Measurements from ENCODE around the gene UQCRC1. TPM values are rescaled to one million over a fixed set of nuclear protein-coding genes. Genes with fewer than 3 reads are reported as not detected.

Gene UQCRC1
- polyA plus RNA-seq, 2 of the 4 experiments (the other 2 are of a cell fraction): 256 to 279 TPM

DNA sequence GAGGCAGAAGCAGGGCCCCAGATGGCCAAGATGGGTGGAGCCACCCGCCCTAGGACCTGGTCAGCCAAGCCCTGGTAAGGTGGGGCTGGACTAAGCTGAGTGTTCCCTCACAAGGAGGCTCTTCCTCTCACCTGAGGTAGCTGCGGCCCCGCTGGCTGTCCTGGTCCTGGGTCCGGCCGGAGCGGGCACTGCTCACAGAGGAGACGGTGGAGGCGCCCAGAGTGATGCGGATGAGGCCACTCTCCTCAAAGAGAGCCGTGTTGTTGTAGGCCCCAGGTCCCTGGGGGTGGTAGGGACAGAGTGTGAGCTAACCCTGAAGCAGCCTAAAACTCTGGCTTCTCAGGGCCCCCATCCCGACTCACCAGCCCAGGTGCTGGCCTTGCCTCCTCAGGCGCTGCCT lies 33.2 kb upstream of the UQCRC1 start (continued):
- TF ChIP-seq, protein P1, sequence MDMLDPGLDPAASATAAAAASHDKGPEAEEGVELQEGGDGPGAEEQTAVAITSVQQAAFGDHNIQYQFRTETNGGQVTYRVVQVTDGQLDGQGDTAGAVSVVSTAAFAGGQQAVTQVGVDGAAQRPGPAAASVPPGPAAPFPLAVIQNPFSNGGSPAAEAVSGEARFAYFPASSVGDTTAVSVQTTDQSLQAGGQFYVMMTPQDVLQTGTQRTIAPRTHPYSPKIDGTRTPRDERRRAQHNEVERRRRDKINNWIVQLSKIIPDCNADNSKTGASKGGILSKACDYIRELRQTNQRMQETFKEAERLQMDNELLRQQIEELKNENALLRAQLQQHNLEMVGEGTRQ (IDR thresholded peaks at IDR 0.05): no peak
- no peak for TF ChIP-seq HOXB5 (CRISPR knock-in tag; IDR thresholded peaks at IDR 0.05)

- H3K4me2 ChIP-seq: no peak overlapping the region
- no peak for FAIRE-seq
- no peak for ATAC-seq
- no peaks in the 10 kb centered on the region for H3K9me3 ChIP-seq
- DNase-seq (ENCODE audit: low read depth in 1 of 2, low spot score in 1 of 2): no peak
- CTCF ChIA-PET: interaction anchor here (0.6 kb wide), 1 partner anchor 20 kb away, joined by 3 read pairs; no protein-coding TSS in a partner anchor
- TF ChIP-seq POLR2AphosphoS2 (conservative IDR thresholded peaks at IDR 0.05; ENCODE audit: low read length) (no peak), EHF (CRISPR knock-in tag; IDR thresholded peaks at IDR 0.05) (no peak), FOXS1 (CRISPR knock-in tag; IDR thresholded peaks at IDR 0.05) (no peak), MAFK (IDR thresholded peaks at IDR 0.05; ENCODE audit: partially characterized antibody) (no peak)
- POLR2A ChIA-PET: no interaction called here
- WGBS (ENCODE audit: missing lambda C conversion rate): 100% methylated on average over 1 of the region's 3 CpGs
- H3K4me1 ChIP-seq: peaks cover 2% of the 10 kb centered on the region; the same call in 2 of the 3 replicates
- H3K4me3 ChIP-seq: no peak overlapping the region
- H3K27ac ChIP-seq: no peak overlapping the region
Observed at GRCh38 chr3:48641396-48641795, 31.9 kb upstream of the UQCRC1 start.

GRCh38 chr3:48639944-48640606 lies 30.6 kb upstream of the UQCRC1 start:
- 100% methylated on average over 2 of the region's 38 CpGs for WGBS (ENCODE audit: missing lambda C conversion rate)
- Histone ChIP-seq H3K4me3 (no peak overlapping the region), H3K9me3 (no peaks in the 10 kb centered on the region), H3K4me1 (peaks cover 9% of the 10 kb centered on the region), H3K27ac (no peak overlapping the region), H3K4me2 (no peak overlapping the region)
- ATAC-seq (no peak), FAIRE-seq (no peak), DNase-seq (ENCODE audit: low read depth in 1 of 2, low spot score in 1 of 2) (no peak)
- ChIA-PET CTCF (interaction anchor here (0.7 kb wide), 1 partner anchor 16 kb away, joined by 3 read pairs; no protein-coding TSS in a partner anchor), POLR2A (no interaction called here)
- TF ChIP-seq FOSL2 (IDR thresholded peaks at IDR 0.05) (no peak), FOSL2 (CRISPR knock-in tag; IDR thresholded peaks at IDR 0.05) (no peak), HEYL (CRISPR knock-in tag; IDR thresholded peaks at IDR 0.05) (no peak)

DNA sequence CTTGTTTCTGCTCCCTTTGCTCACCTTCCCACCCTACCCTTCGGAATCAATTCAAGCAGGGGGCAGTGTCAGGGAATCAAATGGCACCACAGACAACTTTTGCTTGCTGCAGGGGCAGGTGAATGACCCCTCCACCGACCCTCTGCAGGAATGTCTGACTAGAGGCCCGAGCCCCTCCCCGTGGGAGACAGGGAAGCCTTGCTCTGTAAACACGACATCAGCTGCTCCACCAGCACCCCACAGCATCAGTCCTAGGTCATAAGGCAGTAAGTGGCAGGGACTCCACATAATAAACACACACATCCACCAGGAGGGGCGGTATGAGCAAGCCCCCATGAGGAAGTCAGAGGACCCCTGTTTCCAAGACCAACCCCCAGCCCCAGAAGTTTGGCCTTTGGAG lies 27.9 kb upstream of the UQCRC1 start:
- ChIA-PET CTCF (interaction anchor here (2.6 kb wide), 1 partner anchor 25 kb away, joined by 10 read pairs; no protein-coding TSS in a partner anchor), POLR2A (no interaction called here)
- Histone ChIP-seq H3K9me3 (no peaks in the 10 kb centered on the region), H3K4me3 (no peak overlapping the region), H3K4me2 (no peak overlapping the region), H3K4me1 (peaks cover 16% of the 10 kb centered on the region), H3K27ac (no peak overlapping the region)
- no peak for ATAC-seq
- TF ChIP-seq ZC3H11A (IDR thresholded peaks at IDR 0.05) (no peak), MAZ (IDR thresholded peaks at IDR 0.05; ENCODE audit: borderline replicate concordance, low read depth, low read length) (no peak), RNF2 (IDR thresholded peaks at IDR 0.05; ENCODE audit: borderline replicate concordance, low read depth) (no peak), BHLHE40 (IDR thresholded peaks at IDR 0.05; ENCODE audit: low read depth, low read length) (no peak), RFX5 (IDR thresholded peaks at IDR 0.05) (no peak)
- DNase-seq (ENCODE audit: low read depth in 1 of 2, low spot score in 1 of 2): no peak
- FAIRE-seq: no peak
- 50% methylated on average over 6 of the region's 6 CpGs for WGBS (ENCODE audit: missing lambda C conversion rate)

DNA sequence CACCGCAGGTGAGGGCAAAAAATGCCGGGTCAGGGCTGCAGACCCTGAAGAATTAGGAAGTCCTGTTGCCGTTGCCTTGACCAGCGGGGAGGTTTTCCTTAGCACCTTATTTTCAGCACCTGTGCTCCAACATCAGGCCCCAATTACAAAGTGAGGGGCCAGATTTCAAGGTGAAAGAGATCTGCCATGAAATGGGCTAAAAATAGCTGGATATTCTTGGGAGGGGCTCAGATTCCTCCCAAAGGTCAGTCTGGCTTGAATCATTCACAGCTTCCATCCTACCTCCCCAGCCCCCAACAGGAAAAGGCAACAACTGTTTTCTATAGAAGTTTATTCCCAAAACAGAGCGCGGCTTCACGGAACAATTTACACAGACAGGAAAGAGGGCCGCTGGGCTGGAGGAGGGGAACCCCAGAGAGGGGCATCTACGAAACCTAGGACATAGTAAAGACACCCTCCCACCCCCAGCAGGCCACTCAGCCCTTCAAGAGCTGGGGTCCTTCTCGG lies 26.8 kb upstream of the UQCRC1 start:
- Histone ChIP-seq H3K4me2 (peak overlapping the region; percentile 81), H3K4me1 (peaks cover 16% of the 10 kb centered on the region), H3K9me3 (no peaks in the 10 kb centered on the region), H3K27ac (peak overlapping the region; percentile 69 to 97), H3K4me3 (peak overlapping the region; percentile 82)
- no peak for FAIRE-seq
- CTCF ChIA-PET: interaction anchor here (0.7 to 4.3 kb wide), 20 partner anchors 9 to 98 kb away, joined by 3 to 46 read pairs (median 6); partner anchors contain the start of genes CELSR3, COL7A1, TMEM89 and UCN2
- POLR2A ChIA-PET: interaction anchor here (0.6 to 2.1 kb wide), 2 partner anchors 26 to 122 kb away, joined by 3 to 9 read pairs; partner anchors contain the start of gene CELSR3
- no peak for ATAC-seq
- 70% methylated on average over 10 of the region's 10 CpGs for WGBS (ENCODE audit: missing lambda C conversion rate)
- DNase-seq (ENCODE audit: low read depth in 1 of 2, low spot score in 1 of 2): no peak
- no peak for TF ChIP-seq CBX8 (IDR thresholded peaks at IDR 0.05)
- no peak for TF ChIP-seq ZNF302 (CRISPR knock-in tag; IDR thresholded peaks at IDR 0.05)
- TF ChIP-seq KDM5A (IDR thresholded peaks at IDR 0.05): no peak

Measured in A549 (cell line).